Measurements from ENCODE around the gene CFAP46.
"Not testable (repeated sequence)": the region's sequence is repeated elsewhere in the genome, so short reads cannot be mapped to it uniquely, and the experiment has no call there.

CFAP46 gene

DNA sequence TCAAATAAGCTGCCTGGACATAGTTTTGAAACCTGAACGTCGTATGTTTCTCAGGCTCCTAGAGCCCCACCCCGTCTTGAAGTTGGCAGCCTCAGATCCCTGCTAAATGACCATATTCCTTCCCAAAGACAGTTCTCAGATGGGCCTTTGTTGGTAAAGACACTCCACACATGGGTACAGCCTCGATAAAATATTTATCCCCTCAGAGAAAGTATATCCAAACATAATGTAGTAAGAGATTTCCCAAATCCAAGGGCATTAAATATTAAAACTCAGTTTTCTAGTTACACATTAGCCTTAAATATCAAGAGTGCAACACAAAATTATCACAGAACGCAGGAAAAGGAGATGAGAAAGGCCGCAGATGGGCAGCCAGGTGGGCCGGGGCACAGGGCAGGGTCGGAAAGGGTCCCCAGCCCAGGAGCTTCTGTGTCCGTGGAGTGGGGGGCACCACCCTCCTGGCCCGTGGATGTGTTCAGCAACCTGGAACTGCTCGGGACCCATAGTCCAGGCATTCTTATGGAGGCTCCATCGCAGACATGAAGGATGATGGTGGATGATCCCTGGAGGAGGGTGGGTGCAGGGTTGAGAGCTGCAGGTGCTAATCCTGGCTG is 1.5 kb upstream of the CFAP46 start:
- no peak for DNase-seq (ENCODE audit: low read depth)

DNA sequence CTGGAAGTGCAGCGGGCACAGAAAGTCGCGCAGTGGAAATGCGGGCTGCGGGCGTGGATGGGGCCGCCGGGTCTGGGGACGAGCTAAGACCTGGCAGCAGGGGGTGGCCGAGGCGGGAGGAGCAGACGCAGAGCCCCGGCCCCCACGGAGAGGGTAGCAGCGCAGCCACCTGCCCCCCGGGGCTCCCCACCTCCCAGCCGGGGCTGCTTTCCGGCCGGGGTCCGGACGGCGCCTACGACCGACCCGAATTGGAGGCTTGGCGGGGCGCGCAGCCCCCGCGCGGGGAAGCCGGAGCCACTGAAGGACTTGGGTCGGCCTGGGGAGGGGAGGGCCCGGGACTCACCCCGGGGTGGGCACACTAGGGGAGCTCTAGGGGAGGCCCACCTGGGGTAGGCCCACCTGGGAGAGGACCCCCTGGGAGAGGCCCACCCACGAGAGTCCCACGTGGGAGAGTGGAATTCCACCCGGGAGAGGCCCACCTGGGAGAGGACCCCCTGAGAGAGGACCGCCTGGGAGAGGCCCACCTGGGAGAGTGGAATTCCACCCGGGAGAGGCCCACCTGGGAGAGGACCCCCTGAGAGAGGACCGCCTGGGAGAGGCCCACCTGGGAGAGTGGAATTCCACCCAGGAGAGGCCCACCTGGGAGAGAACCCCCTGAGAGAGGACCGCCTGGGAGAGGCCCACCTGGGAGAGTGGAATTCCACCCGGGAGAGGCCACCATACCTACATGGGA is 854 bp upstream of the CFAP46 start:
- no peak for DNase-seq (ENCODE audit: low read depth)

DNA sequence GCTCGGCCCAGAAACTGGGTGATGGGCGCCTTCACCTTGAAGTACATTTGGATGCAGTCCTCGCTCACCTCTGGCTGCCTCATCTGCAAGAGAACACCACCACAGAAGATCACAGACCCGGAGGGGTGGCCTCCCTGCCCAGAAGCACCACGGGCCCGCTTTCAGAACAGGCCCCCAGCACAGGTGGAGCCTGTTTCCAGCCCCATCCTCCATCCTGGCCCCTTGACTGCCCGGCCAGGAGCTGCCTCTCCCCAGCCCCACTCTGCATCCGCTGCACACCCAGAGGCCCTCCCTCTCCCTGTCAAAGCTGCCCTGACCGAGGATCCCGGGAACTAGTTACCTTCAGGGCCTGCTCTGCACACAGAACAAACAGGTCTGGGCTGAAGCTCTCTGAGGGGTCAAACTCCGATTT is 724 bp downstream of the CFAP46 start:
- no peak for DNase-seq (ENCODE audit: low read depth)

DNA sequence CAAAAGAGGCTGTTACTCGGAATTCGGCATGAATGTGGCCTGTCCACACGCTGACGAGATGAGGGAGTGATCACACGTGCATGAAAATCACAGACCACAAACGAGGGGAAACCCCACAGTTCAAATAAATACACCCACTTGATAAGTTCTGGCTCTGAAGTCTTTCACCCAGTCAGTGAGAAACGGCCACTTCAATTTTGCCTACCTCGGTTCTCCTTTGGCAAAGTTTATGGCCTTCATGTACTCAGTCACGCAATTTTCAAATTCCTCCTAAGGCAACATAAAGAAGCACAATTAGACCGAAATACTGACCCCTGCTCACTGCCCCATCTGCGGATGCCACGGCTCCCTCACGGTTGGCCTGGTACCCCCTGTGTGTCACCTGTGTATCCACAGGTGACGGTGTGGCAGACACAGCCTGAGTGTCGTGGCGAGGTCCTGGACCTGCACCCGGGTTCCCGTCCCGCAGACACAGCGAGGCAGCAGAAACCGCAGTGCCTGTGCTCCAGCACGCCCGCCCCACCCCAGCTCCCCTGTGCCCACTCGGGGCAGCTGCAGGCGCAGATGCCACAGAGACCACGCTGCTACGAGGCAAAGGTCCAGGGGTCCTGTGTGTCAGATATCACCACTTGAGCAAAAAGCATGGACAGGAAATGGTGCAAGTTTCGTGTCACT is 1.4 kb downstream of the CFAP46 start:
- DNase-seq (ENCODE audit: low read depth) = no peak

DNA sequence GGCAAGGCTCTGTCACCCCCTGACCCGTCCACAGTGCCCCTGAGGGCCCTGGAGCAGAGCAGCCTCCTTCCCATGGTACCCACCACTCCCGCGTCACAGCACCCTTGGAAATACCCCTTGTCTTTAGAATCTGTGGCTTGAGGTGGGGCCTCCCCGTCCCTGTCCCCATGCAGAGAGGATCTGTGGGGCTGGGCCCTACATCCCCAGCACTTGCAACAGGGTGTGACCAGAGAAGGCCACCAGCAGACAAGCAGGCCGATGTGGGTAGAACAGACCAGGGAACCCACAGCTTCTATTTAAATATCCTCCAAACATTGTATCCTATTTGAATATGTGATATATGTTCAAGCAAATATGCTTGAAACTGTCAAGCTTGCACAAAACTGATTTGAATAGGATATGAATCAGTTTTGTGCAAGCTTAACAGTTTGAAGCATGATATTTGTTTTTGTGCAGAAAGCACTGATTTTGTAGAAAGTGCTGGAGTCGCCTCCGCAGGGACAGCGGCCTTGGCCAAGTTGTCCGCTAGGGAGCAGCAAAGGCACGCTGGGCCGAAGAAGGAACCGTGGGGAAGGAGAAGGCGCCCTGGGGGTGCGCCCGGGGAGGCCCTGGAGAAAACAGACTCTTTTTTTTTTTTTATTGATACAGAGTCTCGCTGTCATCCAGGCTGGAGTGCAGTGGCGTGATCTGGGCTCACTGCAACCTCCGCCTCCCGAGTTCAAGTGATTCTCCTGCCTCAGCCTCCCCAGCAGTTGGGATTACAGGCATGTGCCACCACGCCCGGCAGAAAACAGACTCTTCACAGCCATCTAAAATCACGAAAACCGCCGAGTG is 2.2 kb downstream of the CFAP46 start:
- DNase-seq (ENCODE audit: low read depth) = no peak

DNA sequence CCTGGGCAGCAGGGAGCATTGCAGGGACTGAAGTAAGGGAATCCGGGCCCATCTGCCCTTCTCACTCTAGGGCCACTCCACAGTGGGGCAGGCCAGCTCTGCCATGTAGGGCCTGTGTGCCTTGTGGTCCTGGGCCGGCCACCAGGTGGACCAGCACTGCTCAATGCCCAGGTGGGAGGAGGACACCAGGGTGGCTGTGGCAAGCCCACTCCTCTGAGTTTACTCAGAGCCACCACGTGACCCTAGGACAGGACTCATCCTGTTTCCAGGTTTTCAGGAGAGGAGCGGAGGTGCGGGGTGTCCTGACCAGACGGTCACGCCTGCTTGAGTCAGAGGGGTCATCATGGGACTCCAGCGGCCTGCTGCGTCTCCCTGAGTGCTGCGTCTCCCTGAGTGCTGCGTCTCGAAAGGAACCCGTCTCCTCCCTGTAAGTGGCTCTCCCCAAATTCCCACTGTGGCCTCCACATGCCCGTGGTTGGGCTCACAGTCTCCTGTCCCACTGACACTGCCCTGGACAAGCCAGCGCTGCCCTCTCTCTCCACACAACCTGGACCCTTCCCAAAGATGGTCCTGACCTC is 2.9 kb downstream of the CFAP46 start:
- DNase-seq (ENCODE audit: low read depth) = no peak

DNA sequence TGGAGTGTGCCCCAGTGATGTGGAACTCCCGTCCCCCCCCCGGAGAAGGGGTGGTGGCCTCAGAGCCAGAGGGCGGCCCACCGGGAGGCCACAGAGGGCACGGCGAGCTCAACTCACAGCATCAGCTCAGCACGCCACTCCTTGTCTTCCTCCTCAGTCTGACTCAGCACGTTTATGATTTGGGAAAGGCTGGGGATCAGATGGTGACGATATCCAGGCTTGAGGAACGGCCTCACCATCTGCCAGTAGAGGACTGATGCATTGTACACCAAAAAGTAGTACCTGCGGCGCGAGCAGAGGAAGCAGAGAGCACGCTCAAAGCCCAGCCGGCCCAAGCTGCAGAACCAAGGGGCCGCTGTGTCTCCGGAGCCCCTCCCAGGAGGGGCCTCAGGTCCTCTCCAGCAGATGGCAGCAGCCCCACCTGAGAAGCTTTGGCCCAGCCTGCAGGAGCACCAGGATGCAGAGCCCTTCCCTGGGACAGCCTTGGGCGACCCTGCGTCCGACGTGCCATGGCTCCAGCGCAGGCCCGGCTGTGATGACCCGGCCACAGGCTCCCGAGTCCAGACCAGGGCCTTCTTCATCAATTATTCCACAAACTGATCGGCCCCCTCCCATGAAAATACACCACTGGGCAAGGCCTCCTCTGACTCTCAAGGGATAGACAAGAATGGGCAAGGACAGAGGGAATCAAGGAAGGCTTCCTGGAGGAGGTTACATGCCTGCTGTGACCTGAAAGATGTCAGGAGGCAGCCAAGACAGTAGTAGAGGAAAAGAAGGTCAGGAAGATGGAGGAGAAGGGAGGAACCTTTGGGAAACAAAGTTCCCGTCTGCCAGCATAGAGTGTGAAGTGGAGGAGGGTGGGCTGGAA is 3.7 kb downstream of the CFAP46 start:
- DNase-seq (ENCODE audit: low read depth) = no peak

DNA sequence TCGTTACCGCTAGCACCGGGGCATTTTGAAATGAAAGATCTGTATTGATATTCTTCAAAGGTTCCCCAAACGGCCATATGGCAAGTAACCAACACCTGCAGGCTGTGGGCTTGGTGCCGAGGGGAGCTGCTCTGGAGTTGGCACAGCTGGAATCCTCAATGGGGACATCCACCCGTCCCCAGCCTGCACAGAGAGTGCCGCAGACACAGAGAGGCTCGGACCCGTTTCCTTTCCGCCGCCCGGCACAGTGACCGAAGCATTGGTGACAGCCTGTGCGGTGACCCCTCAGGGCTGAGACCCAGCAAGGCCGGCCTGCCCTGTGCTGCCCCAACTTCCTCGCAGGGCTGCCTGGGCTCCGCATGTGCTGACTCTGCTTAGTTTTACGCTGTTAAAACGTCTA is 4.5 kb downstream of the CFAP46 start:
- DNase-seq (ENCODE audit: low read depth) = no peak

DNA sequence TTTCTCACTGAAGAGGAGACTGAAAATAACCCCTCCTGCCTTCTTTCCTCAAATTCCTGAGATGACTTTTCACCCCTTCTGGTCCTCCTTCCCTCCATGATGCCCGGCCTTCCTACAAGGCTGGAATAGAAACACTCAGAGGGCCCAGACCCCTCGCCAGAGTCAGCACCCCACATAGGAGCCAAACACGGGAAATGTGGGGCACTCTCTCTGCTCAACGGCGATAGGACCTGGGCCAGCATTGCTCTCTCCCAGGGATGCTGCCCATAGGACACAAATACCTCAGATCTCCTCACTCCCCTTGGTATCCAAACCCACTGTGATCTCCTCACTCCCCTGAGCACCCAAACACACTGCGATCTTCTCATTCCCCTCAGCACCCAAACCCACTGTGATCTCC is 7.4 kb downstream of the CFAP46 start:
- DNase-seq (ENCODE audit: low read depth) = no peak

DNA sequence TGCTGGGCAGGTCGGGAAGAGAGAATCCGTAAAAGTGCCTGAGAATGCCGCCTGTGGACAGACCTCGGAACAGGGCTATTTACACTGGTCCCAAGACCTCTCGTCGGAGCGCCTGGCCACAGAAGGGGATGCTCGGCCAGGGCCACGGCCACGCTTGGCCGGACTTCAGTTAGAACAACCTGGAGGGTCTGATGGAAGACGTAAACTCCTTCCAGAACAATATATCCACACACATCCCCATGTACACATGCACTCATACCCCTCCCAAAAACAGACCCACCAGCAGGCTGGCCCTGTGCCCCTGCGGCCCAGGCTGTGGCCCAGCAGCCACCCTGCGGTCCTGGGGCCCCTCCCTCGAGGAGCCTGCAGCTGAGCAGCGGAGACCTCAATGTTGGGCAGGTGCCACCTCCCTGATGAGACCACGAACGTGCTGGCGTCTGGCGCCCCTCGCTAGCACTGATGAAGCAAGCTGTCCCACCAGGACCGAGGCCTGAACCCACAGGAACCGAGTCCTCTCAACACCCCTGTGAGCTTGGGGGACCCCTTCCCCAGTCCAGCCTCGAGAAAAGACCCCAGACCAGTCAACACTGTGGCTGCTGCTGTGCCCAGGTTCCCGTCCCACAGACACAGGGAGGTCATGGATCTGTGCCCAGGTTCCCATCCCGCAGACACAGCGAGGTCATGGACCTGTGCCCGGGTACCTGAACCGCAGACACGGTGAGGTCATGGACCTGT is 8.9 kb downstream of the CFAP46 start:
- no peak for DNase-seq (ENCODE audit: low read depth)

DNA sequence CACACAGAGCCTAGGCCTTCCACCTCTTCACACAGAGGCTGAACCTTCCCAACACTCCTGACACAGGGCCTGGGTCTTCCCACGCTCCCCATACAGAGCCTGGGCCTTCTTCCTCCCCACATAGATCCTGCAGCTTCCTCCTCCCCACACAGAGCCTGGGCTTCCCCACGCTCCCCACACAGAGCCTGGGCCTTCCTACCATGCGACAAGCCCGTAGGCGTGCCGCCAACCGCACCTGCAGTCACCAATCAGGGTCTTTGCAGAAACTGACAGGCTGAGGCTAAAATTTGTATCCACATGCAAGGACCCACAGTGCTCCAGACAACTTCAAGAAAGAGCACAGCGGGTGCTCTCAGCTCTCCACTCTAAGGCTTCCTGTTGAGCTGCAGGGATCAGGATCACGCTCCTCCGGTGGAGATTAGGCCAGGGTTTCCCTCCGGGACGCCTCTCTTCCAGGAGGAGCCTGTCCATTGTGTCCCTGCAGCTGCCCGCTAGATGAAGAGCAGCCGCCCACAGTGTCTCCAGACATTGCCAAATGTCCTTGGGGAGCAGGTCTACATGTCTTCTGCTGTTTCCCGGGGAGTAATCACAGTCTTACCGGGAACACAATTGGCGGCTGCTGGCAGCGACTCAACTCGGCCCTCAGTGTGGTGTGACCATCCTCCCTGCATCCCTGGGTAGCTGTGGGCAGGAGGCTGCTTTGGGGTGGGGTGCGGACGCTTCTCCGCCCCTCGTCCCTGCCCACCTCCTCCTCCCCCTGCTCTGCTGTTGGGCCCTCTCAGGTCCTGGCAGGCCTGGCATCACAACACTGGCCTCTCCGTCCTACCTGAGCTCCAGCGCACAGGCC is 9.7 kb downstream of the CFAP46 start:
- no peak for DNase-seq (ENCODE audit: low read depth)

DNA sequence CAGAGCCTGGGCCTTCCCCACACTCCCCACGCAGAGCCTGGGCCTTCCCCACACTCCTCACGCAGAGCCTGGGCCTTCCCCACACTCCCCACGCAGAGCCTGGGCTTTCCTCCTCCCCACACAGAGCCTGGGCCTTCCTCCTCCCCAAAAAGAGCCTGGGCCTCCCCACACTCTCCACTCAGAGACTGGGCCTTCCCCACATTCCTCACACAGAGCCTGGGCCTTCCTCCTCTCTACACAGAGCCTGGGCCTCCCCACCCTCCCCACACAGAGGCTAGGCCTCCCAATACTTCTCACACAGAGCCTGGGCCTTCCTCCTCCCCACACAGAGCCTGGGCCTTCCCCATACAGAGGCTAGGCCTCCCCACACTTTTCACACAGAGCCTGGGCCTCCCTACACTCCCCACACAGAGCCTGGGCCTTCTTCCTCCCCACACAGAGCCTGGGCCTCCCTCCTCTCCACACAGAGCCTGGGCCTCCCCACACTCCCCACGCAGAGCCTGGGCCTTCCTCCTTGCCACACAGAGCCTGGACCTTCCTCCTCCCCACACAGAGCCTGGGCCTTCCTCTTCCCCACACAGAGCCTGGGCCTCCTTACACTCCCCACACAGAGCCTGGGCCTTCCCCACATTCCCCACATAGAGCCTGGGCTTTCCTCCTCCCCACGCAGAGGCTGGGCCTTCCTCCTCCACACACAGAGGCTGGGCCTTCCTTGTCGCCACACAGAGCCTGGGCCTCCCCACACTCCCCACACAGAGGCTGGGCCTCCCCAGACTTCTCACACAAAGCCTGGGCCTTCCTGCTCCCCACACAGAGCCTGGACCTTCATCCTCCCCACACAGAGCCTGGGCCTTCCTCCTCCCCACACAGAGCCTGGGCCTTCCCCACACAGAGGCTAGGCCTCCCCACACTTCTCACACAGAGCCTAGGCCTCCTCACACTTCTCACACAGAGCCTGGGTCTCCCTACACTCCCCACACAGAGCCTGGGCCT is 10.8 kb downstream of the CFAP46 start:
- DNase-seq (ENCODE audit: low read depth) = not testable (repeated sequence)

DNA sequence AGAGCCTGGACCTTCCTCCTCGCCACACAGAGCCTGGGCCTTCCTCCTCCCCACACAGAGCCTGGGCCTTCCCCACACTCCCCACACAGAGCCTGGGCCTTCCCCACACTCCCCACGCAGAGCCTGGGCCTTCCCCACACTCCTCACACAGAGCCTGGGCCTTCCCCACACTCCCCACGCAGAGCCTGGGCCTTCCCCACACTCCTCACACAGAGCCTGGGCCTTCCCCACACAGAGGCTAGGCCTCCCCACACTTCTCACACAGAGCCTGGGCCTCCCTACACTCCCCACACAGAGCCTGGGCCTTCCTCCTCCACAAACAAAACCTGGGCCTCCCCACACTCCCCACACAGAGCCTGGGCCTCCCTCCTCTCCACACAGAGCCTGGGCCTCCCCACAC is 11.7 kb downstream of the CFAP46 start:
- not testable (repeated sequence) for DNase-seq (ENCODE audit: low read depth)

DNA sequence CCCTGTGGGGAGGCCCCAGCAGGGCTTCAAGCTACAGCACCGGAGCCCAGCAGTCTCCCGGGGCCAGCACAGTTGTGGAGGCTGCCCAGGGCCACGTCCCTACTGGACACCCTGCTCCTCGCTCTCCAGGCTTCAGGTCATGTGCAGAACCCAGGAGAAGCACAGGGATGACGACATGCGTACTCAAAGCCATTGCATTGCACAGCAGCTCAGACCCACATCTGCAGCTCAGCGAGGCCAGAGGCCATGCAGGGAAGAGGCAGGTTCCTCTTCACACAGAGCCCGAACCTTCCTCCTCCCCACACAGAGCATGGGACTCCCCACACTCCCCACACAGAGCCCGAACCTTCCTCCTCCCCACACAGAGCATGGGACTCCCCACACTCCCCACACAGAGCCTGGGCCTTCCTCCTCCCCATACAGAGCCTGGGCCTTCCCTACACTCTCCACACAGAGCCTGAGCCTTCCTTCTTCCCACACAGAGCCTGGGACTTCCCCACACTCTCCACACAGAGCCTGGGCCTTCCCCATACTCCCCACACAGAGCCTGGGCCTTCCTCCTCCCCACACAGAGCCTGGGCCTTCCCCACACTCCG is 12.3 kb downstream of the CFAP46 start:
- no peak for DNase-seq (ENCODE audit: low read depth)

DNA sequence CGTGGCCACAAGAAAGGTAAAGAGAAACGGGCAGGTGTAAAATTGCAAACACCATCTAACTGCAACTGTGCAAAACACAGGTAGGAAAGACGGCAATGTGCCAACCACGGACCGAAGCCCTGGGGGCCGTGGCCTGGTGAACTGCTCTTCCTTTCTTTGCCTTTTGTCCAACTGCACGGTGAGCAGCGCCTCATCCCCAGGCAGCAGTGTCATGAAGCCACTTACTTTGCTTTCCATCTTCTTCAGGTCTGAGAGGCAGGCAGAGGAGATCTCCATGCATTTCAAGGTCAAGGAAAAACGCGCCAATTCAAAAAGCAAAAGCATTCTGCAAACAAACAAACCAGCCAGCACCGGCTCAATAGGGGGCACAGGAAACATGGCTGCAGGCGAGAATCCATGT is 12.9 kb downstream of the CFAP46 start:
- no peak for DNase-seq (ENCODE audit: low read depth)

DNA sequence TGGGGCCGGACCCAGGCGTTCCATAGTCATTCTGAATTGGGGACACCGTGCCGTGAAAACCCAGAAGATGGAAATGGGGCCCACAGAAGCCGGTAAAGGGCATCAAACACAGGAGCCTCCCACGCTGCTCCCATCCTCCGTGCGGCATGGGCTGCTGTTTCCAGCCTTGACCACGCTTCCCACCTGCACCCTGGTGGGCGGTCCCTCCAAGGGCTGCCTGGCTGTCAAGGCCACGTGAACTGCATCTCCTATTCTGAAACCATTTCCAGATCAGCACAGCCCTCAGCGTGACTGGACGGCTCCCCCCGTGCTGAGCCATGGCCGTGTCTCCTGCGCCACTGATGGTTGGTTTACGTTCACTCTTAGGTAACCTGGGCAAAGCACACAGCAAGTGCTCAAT is 14.1 kb downstream of the CFAP46 start:
- no peak for DNase-seq (ENCODE audit: low read depth)

DNA sequence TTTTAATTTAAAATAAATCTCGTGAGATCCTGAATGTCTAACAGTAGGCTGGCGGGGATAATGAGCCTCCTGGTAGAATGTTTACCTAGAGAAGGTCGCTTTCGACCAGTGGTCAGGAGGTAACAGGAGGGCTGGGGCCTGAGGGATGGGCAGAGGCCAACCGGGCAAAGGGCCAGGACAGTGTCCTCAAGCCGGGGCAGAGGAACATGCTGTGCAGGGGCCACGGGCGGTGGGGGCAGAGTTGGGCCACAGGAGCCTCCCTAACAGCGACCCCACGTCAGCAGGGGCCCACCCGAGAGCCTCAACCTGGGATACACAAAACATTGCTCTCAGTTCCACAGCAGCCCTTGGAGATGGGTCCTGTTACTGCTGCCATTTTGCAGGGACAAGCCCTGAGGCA is 14.5 kb downstream of the CFAP46 start:
- no peak for DNase-seq (ENCODE audit: low read depth)
